ENCODE measurements around the gene RELN.

Gene RELN

GRCh38 chr7:103985565-103986126 lies 3.8 kb downstream of the RELN start:
- no peaks in the 10 kb centered on the region for H3K9me3 ChIP-seq (ENCODE audit: control extremely low read depth in 1 of 5, control insufficient read depth in 4 of 5, insufficient read depth in 2 of 5, low read depth in 1 of 5, low read length in 4 of 5)
- peaks cover 0 to 17% (median 11%) of the 10 kb centered on the region in 4 experiments for H3K4me1 ChIP-seq (ENCODE audit: control extremely low read depth in 1 of 4, control insufficient read depth in 4 of 4, insufficient read depth in 4 of 4, low read length in 3 of 4)
- H3K36me3 ChIP-seq (ENCODE audit: control insufficient read depth in 4 of 4, insufficient read depth in 4 of 4, low read length in 3 of 4): no peaks in the 10 kb centered on the region
- H3K4me3 ChIP-seq (ENCODE audit: control insufficient read depth in 1 of 7, extremely low read depth in 1 of 7, insufficient read depth in 4 of 7, low read depth in 2 of 7, low read length in 6 of 7): no peak overlapping the region
- no peak overlapping the region for H3K27ac ChIP-seq (ENCODE audit: insufficient read depth in 1 of 2, low read depth in 1 of 2, low read length in 2 of 2, poor library complexity in 1 of 2, severe bottlenecking in 2 of 2)
- no peak for DNase-seq
- CTCF ChIA-PET: no interaction called here
- POLR2A ChIA-PET: interaction anchor here (0.6 kb wide), 1 partner anchor 37 kb away, joined by 3 read pairs; no protein-coding TSS in a partner anchor
- peaks cover 15 to 62% (median 33%) of the 10 kb centered on the region in 5 experiments for H3K27me3 ChIP-seq (replicated peaks in 2 of 5; ENCODE audit: control insufficient read depth in 4 of 5, insufficient read depth in 5 of 5, low read length in 4 of 5)
- WGBS (ENCODE audit: insufficient coverage): 100% methylated on average over 3 of the region's 6 CpGs

GRCh38 chr7:103984050-103984449 lies 5.4 kb downstream of the RELN start:
- Histone ChIP-seq H3K4me1 (ENCODE audit: control extremely low read depth in 1 of 4, control insufficient read depth in 4 of 4, insufficient read depth in 4 of 4, low read length in 3 of 4) (peaks cover 0 to 6% (median 2%) of the 10 kb centered on the region in 4 experiments), H3K4me3 (ENCODE audit: control insufficient read depth in 1 of 7, extremely low read depth in 1 of 7, insufficient read depth in 4 of 7, low read depth in 2 of 7, low read length in 6 of 7) (no peak overlapping the region), H3K27ac (ENCODE audit: insufficient read depth in 1 of 2, low read depth in 1 of 2, low read length in 2 of 2, poor library complexity in 1 of 2, severe bottlenecking in 2 of 2) (no peak overlapping the region), H3K36me3 (ENCODE audit: control insufficient read depth in 4 of 4, insufficient read depth in 4 of 4, low read length in 3 of 4) (no peaks in the 10 kb centered on the region), H3K27me3 (replicated peaks in 2 of 5; ENCODE audit: control insufficient read depth in 4 of 5, insufficient read depth in 5 of 5, low read length in 4 of 5) (peaks cover 13 to 52% (median 32%) of the 10 kb centered on the region in 5 experiments), H3K9me3 (ENCODE audit: control extremely low read depth in 1 of 5, control insufficient read depth in 4 of 5, insufficient read depth in 2 of 5, low read depth in 1 of 5, low read length in 4 of 5) (no peaks in the 10 kb centered on the region)
- POLR2A ChIA-PET: no interaction called here
- CTCF ChIA-PET: no interaction called here
- no CpG with 5 or more reads among the region's 1 CpG for WGBS (ENCODE audit: insufficient coverage)
- no peak for DNase-seq

GRCh38 chr7:103983201-103983977 lies 6.1 kb downstream of the RELN start:
- no peak for DNase-seq
- Histone ChIP-seq H3K27me3 (replicated peaks in 2 of 5; ENCODE audit: control insufficient read depth in 4 of 5, insufficient read depth in 5 of 5, low read length in 4 of 5) (peaks cover 12 to 46% (median 26%) of the 10 kb centered on the region in 5 experiments), H3K9me3 (ENCODE audit: control extremely low read depth in 1 of 5, control insufficient read depth in 4 of 5, insufficient read depth in 2 of 5, low read depth in 1 of 5, low read length in 4 of 5) (no peaks in the 10 kb centered on the region), H3K27ac (ENCODE audit: insufficient read depth in 1 of 2, low read depth in 1 of 2, low read length in 2 of 2, poor library complexity in 1 of 2, severe bottlenecking in 2 of 2) (no peak overlapping the region), H3K4me3 (ENCODE audit: control insufficient read depth in 1 of 7, extremely low read depth in 1 of 7, insufficient read depth in 4 of 7, low read depth in 2 of 7, low read length in 6 of 7) (no peak overlapping the region), H3K4me1 (ENCODE audit: control extremely low read depth in 1 of 4, control insufficient read depth in 4 of 4, insufficient read depth in 4 of 4, low read length in 3 of 4) (no peaks in the 10 kb centered on the region), H3K36me3 (ENCODE audit: control insufficient read depth in 4 of 4, insufficient read depth in 4 of 4, low read length in 3 of 4) (no peaks in the 10 kb centered on the region)
- ChIA-PET CTCF (interaction anchor here (0.6 to 1.4 kb wide), 2 partner anchors 22 to 24 kb away, joined by 3 read pairs; no protein-coding TSS in a partner anchor), POLR2A (no interaction called here)
- WGBS (ENCODE audit: insufficient coverage): 100% methylated on average over 2 of the region's 6 CpGs

- no peak for DNase-seq
- Histone ChIP-seq H3K4me3 (ENCODE audit: control insufficient read depth in 1 of 7, extremely low read depth in 1 of 7, insufficient read depth in 4 of 7, low read depth in 2 of 7, low read length in 6 of 7) (no peak overlapping the region), H3K36me3 (ENCODE audit: control insufficient read depth in 4 of 4, insufficient read depth in 4 of 4, low read length in 3 of 4) (no peaks in the 10 kb centered on the region), H3K27me3 (replicated peaks in 2 of 5; ENCODE audit: control insufficient read depth in 4 of 5, insufficient read depth in 5 of 5, low read length in 4 of 5) (peaks cover 6 to 27% (median 7%) of the 10 kb centered on the region in 5 experiments), H3K27ac (ENCODE audit: insufficient read depth in 1 of 2, low read depth in 1 of 2, low read length in 2 of 2, poor library complexity in 1 of 2, severe bottlenecking in 2 of 2) (no peak overlapping the region), H3K9me3 (ENCODE audit: control extremely low read depth in 1 of 5, control insufficient read depth in 4 of 5, insufficient read depth in 2 of 5, low read depth in 1 of 5, low read length in 4 of 5) (no peaks in the 10 kb centered on the region), H3K4me1 (ENCODE audit: control extremely low read depth in 1 of 4, control insufficient read depth in 4 of 4, insufficient read depth in 4 of 4, low read length in 3 of 4) (no peaks in the 10 kb centered on the region)
- CTCF ChIA-PET: interaction anchor here (0.6 to 1.2 kb wide), 2 partner anchors 9 to 116 kb away, joined by 3 to 4 read pairs; no protein-coding TSS in a partner anchor
- WGBS (ENCODE audit: insufficient coverage): no CpG with 5 or more reads among the region's 2 CpGs
- POLR2A ChIA-PET: no interaction called here
Observed at GRCh38 chr7:103981003-103981423, 8.4 kb downstream of the RELN start.

- Histone ChIP-seq H3K9me3 (ENCODE audit: control extremely low read depth in 1 of 5, control insufficient read depth in 4 of 5, insufficient read depth in 2 of 5, low read depth in 1 of 5, low read length in 4 of 5) (no peaks in the 10 kb centered on the region), H3K4me1 (ENCODE audit: control extremely low read depth in 1 of 4, control insufficient read depth in 4 of 4, insufficient read depth in 4 of 4, low read length in 3 of 4) (no peaks in the 10 kb centered on the region), H3K27me3 (replicated peaks in 2 of 5; ENCODE audit: control insufficient read depth in 4 of 5, insufficient read depth in 5 of 5, low read length in 4 of 5) (peaks cover 0 to 7% (median 0%) of the 10 kb centered on the region in 5 experiments), H3K27ac (ENCODE audit: insufficient read depth in 1 of 2, low read depth in 1 of 2, low read length in 2 of 2, poor library complexity in 1 of 2, severe bottlenecking in 2 of 2) (no peak overlapping the region), H3K4me3 (ENCODE audit: control insufficient read depth in 1 of 7, extremely low read depth in 1 of 7, insufficient read depth in 4 of 7, low read depth in 2 of 7, low read length in 6 of 7) (no peak overlapping the region), H3K36me3 (ENCODE audit: control insufficient read depth in 4 of 4, insufficient read depth in 4 of 4, low read length in 3 of 4) (no peaks in the 10 kb centered on the region)
- no CpG with 5 or more reads among the region's 2 CpGs for WGBS (ENCODE audit: insufficient coverage)
- POLR2A ChIA-PET: no interaction called here
- no peak for DNase-seq
- CTCF ChIA-PET: interaction anchor here (1.2 kb wide), 1 partner anchor 9 kb away, joined by 3 read pairs; no protein-coding TSS in a partner anchor
Observed at GRCh38 chr7:103972779-103973434, 16.6 kb downstream of the RELN start.

- Histone ChIP-seq H3K4me1 (ENCODE audit: control extremely low read depth in 1 of 4, control insufficient read depth in 4 of 4, insufficient read depth in 4 of 4, low read length in 3 of 4) (no peaks in the 10 kb centered on the region), H3K27me3 (replicated peaks in 2 of 5; ENCODE audit: control insufficient read depth in 4 of 5, insufficient read depth in 5 of 5, low read length in 4 of 5) (peaks cover 0 to 4% (median 0%) of the 10 kb centered on the region in 5 experiments), H3K4me3 (ENCODE audit: control insufficient read depth in 1 of 7, extremely low read depth in 1 of 7, insufficient read depth in 4 of 7, low read depth in 2 of 7, low read length in 6 of 7) (no peak overlapping the region), H3K27ac (ENCODE audit: insufficient read depth in 1 of 2, low read depth in 1 of 2, low read length in 2 of 2, poor library complexity in 1 of 2, severe bottlenecking in 2 of 2) (no peak overlapping the region), H3K9me3 (ENCODE audit: control extremely low read depth in 1 of 5, control insufficient read depth in 4 of 5, insufficient read depth in 2 of 5, low read depth in 1 of 5, low read length in 4 of 5) (no peaks in the 10 kb centered on the region), H3K36me3 (ENCODE audit: control insufficient read depth in 4 of 4, insufficient read depth in 4 of 4, low read length in 3 of 4) (no peaks in the 10 kb centered on the region)
- ChIA-PET CTCF (no interaction called here), POLR2A (no interaction called here)
- no peak for DNase-seq
Observed at GRCh38 chr7:103967401-103967800, 22.1 kb downstream of the RELN start.
